ENCODE results near the gene PDGFA.

DNA sequence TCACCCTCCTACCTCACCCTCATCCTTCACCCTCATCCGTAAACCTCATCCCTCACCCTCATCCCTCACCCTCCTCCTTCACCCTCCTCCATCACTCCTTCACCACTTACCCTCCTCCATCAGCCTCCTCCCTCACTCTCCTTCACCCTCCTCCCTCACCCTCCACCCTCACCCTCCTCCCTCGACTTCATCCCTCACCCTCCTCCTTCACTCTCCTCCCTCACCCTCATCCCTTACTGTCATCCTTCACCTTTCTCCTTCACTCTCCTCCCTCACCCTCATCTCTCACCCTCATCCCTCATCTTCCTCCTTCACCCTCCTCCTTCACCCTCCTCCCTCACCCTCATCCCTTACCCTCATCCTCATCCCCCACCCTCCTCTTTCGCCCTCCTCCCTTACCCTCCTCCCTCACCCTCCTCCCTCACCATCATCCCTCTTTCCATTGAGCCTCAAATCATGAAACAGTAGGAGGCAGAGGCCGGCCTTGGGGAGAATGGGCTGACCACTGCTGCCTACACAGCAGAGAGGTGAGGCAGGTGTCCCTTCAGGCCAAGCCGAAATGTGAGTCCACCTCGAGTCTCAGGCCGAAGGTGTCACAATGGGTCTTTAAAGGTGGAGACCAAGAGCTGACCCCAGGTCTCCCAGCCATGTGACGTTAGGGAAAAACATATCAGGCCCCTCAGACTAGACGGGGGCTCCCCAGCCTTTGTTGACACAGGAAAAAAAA, 53.0 kb downstream of the PDGFA start:
- no peak for TF ChIP-seq YY1 (IDR thresholded peaks at IDR 0.05; ENCODE audit: low read depth)
- no peak for TF ChIP-seq CREB1 (IDR thresholded peaks at IDR 0.05; ENCODE audit: low read depth)
- no peak for TF ChIP-seq EP300 (IDR thresholded peaks at IDR 0.05; ENCODE audit: borderline replicate concordance)
- TF ChIP-seq TCF12 (IDR thresholded peaks at IDR 0.05; ENCODE audit: low read depth): no peak
- TF ChIP-seq, protein P1, sequence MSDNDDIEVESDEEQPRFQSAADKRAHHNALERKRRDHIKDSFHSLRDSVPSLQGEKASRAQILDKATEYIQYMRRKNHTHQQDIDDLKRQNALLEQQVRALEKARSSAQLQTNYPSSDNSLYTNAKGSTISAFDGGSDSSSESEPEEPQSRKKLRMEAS (IDR thresholded peaks at IDR 0.05): no peak
- no peak for TF ChIP-seq TAF1 (IDR thresholded peaks at IDR 0.05; ENCODE audit: low read depth)
- no peak for TF ChIP-seq NFIC (IDR thresholded peaks at IDR 0.05)
- TF ChIP-seq, protein P2, sequence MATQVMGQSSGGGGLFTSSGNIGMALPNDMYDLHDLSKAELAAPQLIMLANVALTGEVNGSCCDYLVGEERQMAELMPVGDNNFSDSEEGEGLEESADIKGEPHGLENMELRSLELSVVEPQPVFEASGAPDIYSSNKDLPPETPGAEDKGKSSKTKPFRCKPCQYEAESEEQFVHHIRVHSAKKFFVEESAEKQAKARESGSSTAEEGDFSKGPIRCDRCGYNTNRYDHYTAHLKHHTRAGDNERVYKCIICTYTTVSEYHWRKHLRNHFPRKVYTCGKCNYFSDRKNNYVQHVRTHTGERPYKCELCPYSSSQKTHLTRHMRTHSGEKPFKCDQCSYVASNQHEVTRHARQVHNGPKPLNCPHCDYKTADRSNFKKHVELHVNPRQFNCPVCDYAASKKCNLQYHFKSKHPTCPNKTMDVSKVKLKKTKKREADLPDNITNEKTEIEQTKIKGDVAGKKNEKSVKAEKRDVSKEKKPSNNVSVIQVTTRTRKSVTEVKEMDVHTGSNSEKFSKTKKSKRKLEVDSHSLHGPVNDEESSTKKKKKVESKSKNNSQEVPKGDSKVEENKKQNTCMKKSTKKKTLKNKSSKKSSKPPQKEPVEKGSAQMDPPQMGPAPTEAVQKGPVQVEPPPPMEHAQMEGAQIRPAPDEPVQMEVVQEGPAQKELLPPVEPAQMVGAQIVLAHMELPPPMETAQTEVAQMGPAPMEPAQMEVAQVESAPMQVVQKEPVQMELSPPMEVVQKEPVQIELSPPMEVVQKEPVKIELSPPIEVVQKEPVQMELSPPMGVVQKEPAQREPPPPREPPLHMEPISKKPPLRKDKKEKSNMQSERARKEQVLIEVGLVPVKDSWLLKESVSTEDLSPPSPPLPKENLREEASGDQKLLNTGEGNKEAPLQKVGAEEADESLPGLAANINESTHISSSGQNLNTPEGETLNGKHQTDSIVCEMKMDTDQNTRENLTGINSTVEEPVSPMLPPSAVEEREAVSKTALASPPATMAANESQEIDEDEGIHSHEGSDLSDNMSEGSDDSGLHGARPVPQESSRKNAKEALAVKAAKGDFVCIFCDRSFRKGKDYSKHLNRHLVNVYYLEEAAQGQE (IDR thresholded peaks at IDR 0.05; ENCODE audit: low read depth): no peak
- TF ChIP-seq, protein P3, sequence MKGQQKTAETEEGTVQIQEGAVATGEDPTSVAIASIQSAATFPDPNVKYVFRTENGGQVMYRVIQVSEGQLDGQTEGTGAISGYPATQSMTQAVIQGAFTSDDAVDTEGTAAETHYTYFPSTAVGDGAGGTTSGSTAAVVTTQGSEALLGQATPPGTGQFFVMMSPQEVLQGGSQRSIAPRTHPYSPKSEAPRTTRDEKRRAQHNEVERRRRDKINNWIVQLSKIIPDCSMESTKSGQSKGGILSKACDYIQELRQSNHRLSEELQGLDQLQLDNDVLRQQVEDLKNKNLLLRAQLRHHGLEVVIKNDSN (IDR thresholded peaks at IDR 0.05): no peak
- no peak for TF ChIP-seq EGR1 (IDR thresholded peaks at IDR 0.05)

Data from Ishikawa (cell line).